ENCODE data around the gene WASHC3.
"Not testable (repeated sequence)": the region's sequence is repeated elsewhere in the genome, so short reads cannot be mapped to it uniquely, and the experiment has no call there.

Gene WASHC3

GRCh38 chr12:102050660-102051430 is 10.9 kb downstream of the WASHC3 start:
- DNase-seq = no peak

GRCh38 chr12:102043928-102044327 is 17.9 kb downstream of the WASHC3 start:
- no peak for DNase-seq

GRCh38 chr12:102033991-102034745 is 27.6 kb downstream of the WASHC3 start:
- DNase-seq = no peak

GRCh38 chr12:102031852-102032251 is 29.9 kb downstream of the WASHC3 start:
- DNase-seq = no peak

- no peak for DNase-seq
Measured at GRCh38 chr12:102029141-102029540, 32.6 kb downstream of the WASHC3 start.

- DNase-seq = no peak
Measured at GRCh38 chr12:102026728-102027127, 35.1 kb downstream of the WASHC3 start.

GRCh38 chr12:102024765-102025164 is 37.0 kb downstream of the WASHC3 start:
- no peak for DNase-seq

GRCh38 chr12:102023343-102023930 is 38.4 kb downstream of the WASHC3 start:
- no peak for DNase-seq

GRCh38 chr12:102022286-102022685 is 39.5 kb downstream of the WASHC3 start:
- no peak for DNase-seq

- DNase-seq = peak; percentile 13
Measured at GRCh38 chr12:102021540-102022246, 40.1 kb downstream of the WASHC3 start.

- DNase-seq = not testable (repeated sequence)
Measured at GRCh38 chr12:102018607-102019006, 43.2 kb downstream of the WASHC3 start.

- no peak for DNase-seq
Measured at GRCh38 chr12:102016472-102016871, 45.3 kb downstream of the WASHC3 start.

GRCh38 chr12:102010265-102010994 is 51.4 kb downstream of the WASHC3 start:
- DNase-seq = peak; percentile 40

GRCh38 chr12:102009796-102010195 is 52.0 kb downstream of the WASHC3 start:
- DNase-seq = no peak

GRCh38 chr12:102008615-102009126 is 53.1 kb downstream of the WASHC3 start:
- no peak for DNase-seq

GRCh38 chr12:102005256-102005655 is 56.5 kb downstream of the WASHC3 start:
- no peak for DNase-seq

GRCh38 chr12:101997102-101997501 is 64.7 kb downstream of the WASHC3 start:
- no peak for DNase-seq

- no peak for DNase-seq
Measured at GRCh38 chr12:101995684-101996083, 66.1 kb downstream of the WASHC3 start.

- no peak for DNase-seq
Measured at GRCh38 chr12:101992091-101992490, 69.7 kb downstream of the WASHC3 start.

- DNase-seq = no peak
Measured at GRCh38 chr12:101982307-101982706, 79.5 kb downstream of the WASHC3 start.

GRCh38 chr12:101981868-101982267 is 79.9 kb downstream of the WASHC3 start:
- DNase-seq = no peak

GRCh38 chr12:101968770-101969169 is 93.0 kb downstream of the WASHC3 start:
- DNase-seq = no peak

Data from SIG-M5 (cell line).